ENCODE measurements around the gene ADAM12.

GRCh38 chr10:126052171-126052570 lies 336.1 kb downstream of the ADAM12 start:
- TF ChIP-seq SUZ12 (IDR thresholded peaks at IDR 0.05; ENCODE audit: extremely low read depth, insufficient read depth, insufficient read length) (no peak), ZNF274 (IDR thresholded peaks at IDR 0.05; ENCODE audit: low read depth, low read length) (no peak)

Measured in NT2/D1 (cell line).